ENCODE measurements around the gene SMAD5. TPM values are rescaled to one million over a fixed set of nuclear protein-coding genes. Genes with fewer than 3 reads are reported as not detected.

Gene SMAD5
- 10 to 100 TPM; 21.1 to 21.7 TPM for total RNA-seq

DNA sequence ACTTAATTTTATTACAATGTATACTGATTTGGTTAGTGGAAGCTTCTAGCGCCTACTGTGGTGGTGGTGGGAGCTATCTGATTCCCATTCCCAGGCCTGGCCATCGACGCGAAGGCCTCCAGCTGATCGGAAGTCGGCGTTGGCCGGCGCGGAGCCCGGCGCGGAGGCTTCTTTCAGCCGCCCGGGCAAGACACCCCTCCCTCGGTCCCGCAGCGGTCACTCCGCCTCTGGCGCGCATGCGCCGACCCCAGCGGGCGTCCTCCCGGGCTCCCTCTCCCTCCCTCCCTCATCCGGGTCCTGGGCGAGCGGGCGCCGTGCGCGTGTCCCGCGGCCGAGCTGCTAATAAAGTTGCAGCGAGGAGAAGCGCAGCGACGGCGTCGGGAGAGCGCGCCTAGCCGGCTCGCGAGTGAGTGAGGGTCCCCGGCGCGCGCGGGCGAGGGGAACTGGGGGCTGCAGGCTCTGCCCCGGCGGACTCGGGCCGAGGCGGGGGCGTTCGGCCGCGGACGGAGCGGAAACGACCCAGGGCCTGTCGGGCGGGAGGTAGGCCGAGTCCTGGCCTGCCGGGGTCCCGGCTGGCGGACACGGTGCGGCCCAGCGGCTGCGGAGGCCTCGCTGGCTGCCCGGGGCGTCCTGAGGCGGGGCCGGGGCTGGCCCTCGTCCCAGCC is at the start of gene SMAD5:
Gene SMAD5, plus strand, starts transcription at position 289 of the 665 bp plus-strand sequence. CDS start 20,916 bp downstream, outside the sequence.
- Mint-ChIP-seq H3K9me3 (no peaks in the 10 kb centered on the region), H3K4me3 (peak within 1 kb of the TSS; percentile 90), H3K36me3 (ENCODE audit: low read depth) (peaks cover 11% of the 10 kb centered on the region), H3K27ac (peak within 1 kb of the TSS; percentile 89), H3K27me3 (peaks cover 10% of the 10 kb centered on the region), H3K4me1 (peaks cover 9% of the 10 kb centered on the region)
- ATAC-seq (replicated peaks): peak; percentile 92

DNA sequence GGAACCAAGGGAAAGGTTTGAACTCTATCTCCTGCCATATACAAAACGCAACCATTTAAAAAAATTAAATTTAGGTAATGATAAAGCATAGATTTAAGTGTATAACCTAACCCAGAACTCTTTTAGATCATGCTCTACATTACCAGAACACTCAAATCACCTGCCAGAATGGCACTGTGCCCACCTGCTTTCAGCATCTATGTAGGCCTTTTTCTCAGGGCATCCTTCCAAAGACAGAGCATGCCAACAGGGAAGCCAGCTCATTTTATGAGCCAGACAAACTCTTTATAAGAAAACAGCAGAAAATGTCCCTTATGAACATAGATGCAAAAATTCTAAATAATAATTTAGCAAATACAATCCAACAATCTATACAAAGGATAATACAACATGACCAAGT is 47.9 kb upstream of the SMAD5 start:
- H3K4me3 Mint-ChIP-seq: no peak overlapping the region
- no peaks in the 10 kb centered on the region for H3K9me3 Mint-ChIP-seq
- peaks cover 11% of the 10 kb centered on the region for H3K4me1 Mint-ChIP-seq
- H3K36me3 Mint-ChIP-seq (ENCODE audit: low read depth): peaks cover 7% of the 10 kb centered on the region
- no peak for ATAC-seq (replicated peaks)
- no peak overlapping the region for H3K27ac Mint-ChIP-seq
- peaks cover 8% of the 10 kb centered on the region for H3K27me3 Mint-ChIP-seq

DNA sequence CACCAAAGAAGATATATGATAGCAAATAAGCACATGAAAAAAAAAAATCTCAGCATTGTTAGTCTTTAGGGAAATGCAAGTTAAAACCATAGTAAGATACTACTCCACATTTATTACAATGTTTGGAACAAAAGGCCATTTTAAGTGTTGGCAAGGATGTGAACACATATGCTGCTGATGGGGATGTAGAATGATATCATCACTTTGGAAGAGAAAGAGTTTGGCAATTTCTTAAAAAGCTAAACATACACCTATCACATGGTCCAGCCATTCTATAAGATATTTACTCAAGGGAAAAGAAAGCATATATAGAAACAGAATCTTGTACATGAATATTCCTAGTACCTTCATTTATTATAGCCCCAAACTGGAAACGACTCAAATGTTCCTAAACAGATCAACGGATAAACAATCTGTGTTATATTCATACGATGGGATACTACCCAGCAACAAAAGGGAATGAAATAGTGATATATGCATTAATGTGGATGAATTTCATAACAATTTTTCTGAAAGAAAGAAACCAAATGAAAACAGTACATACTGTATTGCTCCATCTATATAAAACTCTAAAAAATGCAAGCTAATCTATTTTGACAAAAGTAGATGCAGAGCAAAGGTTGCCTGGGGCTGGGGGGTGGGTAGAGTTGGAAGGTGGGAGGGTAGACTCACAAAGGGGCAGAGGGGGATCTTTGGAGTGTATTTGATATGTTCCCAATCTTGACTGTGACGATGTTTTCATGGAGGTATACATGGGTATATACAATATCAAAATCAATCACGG is 45.7 kb upstream of the SMAD5 start:
- Mint-ChIP-seq H3K4me3 (no peak overlapping the region), H3K4me1 (no peaks in the 10 kb centered on the region), H3K36me3 (ENCODE audit: low read depth) (no peaks in the 10 kb centered on the region), H3K27ac (no peak overlapping the region), H3K27me3 (no peaks in the 10 kb centered on the region), H3K9me3 (no peaks in the 10 kb centered on the region)
- no peak for ATAC-seq (replicated peaks)

DNA sequence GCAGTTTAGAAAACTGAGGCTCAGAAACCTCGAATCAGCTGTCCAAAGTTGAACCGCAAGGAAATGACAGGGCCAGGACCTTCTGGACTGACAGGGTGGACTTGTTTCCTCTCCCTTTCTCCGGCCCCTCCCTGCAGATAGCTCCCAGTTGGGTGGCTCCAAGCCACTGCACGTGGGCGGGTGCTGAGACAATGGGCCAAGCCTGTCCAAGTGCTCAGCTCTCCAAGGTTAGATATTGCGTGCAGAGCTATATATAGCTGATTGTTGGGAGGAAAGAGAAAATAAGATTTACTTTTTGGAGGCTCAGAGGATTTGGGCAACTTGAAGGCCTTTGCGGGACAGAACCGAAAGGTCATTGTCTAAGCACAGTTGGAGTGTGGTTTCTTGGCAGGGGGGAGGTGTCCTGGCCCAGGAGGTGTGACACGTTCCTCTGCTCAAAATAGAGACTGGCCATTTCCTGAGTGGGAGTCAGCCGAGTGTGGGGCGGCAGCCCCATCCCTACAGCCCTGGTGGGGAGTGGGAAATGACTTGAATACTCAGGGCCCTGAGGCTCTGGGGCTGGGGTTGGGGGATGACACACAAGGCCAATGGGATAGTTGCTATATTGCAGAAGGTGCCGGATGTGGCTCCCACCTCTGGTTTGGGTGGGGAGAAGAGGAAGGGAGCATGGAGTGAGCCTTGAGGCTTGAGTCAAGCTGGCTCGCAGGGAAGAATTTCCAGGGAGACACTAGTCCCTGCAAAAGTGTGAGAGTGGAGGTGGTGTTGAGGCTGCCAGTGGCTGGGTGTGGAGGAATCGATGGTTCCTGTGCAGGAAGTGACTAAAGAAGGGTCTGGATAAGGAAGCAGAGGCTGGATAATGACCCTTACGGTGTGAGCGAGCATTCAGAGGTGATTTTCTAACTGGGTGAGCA is 44.4 kb upstream of the SMAD5 start:
- Mint-ChIP-seq H3K4me3 (no peak overlapping the region), H3K4me1 (no peaks in the 10 kb centered on the region), H3K36me3 (ENCODE audit: low read depth) (no peaks in the 10 kb centered on the region), H3K27me3 (peaks cover 4% of the 10 kb centered on the region), H3K27ac (no peak overlapping the region), H3K9me3 (no peaks in the 10 kb centered on the region)
- ATAC-seq (replicated peaks): no peak

GRCh38 chr5:136089791-136090190 is 42.9 kb upstream of the SMAD5 start:
- ATAC-seq (replicated peaks): no peak
- Mint-ChIP-seq H3K4me3 (no peak overlapping the region), H3K27me3 (peaks cover 14% of the 10 kb centered on the region), H3K4me1 (no peaks in the 10 kb centered on the region), H3K36me3 (ENCODE audit: low read depth) (no peaks in the 10 kb centered on the region), H3K27ac (no peak overlapping the region), H3K9me3 (no peaks in the 10 kb centered on the region)

GRCh38 chr5:136090319-136090718 is 42.3 kb upstream of the SMAD5 start:
- H3K27ac Mint-ChIP-seq: no peak overlapping the region

DNA sequence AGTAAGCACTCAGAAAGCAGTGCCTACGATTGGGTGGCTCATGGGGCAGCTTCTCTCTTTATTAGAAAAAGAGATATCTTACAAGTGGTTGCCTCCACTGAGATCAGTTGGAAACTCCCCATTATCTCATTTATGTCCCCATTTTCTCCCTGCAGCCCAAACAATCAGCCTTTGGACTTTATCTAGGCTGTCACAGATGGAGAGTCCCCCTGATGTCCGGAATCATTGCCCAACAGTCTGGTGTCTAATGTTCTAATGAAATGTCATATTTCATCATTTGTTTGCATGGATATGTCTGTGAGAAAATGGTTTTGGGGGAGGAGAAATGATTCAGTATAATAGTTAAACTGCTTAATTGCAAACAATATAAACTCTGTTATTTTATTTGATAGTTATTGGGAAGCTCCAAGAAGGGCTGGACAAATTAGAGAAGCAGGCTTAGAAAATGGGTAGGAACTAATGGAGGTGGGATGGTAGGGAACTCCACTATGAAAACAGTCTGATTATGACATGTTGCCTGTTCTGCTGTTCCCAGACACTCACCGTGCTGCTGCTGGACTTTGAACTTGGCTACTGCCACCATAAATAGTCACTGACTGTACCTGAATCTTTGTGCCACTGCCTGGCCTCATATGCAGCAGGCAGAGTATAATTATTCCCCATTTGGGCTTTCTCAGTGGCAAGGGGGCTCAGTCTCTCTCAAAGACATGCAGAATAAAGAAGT is 38.3 kb upstream of the SMAD5 start:
- Mint-ChIP-seq H3K36me3 (ENCODE audit: low read depth) (no peaks in the 10 kb centered on the region), H3K4me3 (no peak overlapping the region), H3K4me1 (no peaks in the 10 kb centered on the region), H3K27me3 (peaks cover 18% of the 10 kb centered on the region), H3K27ac (no peak overlapping the region), H3K9me3 (no peaks in the 10 kb centered on the region)
- ATAC-seq (replicated peaks): no peak

More at GRCh38 chr5:136090319-136090718, 42.3 kb upstream of the SMAD5 start:
- Mint-ChIP-seq H3K4me1 (no peaks in the 10 kb centered on the region), H3K4me3 (no peak overlapping the region), H3K27me3 (peaks cover 14% of the 10 kb centered on the region), H3K36me3 (ENCODE audit: low read depth) (no peaks in the 10 kb centered on the region), H3K9me3 (no peaks in the 10 kb centered on the region)
- no peak for ATAC-seq (replicated peaks)

GRCh38 chr5:136094913-136095641 is 37.6 kb upstream of the SMAD5 start:
- Mint-ChIP-seq H3K36me3 (ENCODE audit: low read depth) (no peaks in the 10 kb centered on the region), H3K27ac (no peak overlapping the region), H3K9me3 (no peaks in the 10 kb centered on the region), H3K27me3 (peaks cover 18% of the 10 kb centered on the region), H3K4me3 (no peak overlapping the region), H3K4me1 (no peaks in the 10 kb centered on the region)
- no peak for ATAC-seq (replicated peaks)

- no peak for ATAC-seq (replicated peaks)
- no peak overlapping the region for H3K4me3 Mint-ChIP-seq
- H3K27me3 Mint-ChIP-seq: peaks cover 14% of the 10 kb centered on the region
- no peaks in the 10 kb centered on the region for H3K9me3 Mint-ChIP-seq
- no peak overlapping the region for H3K27ac Mint-ChIP-seq
- no peaks in the 10 kb centered on the region for H3K36me3 Mint-ChIP-seq (ENCODE audit: low read depth)
- H3K4me1 Mint-ChIP-seq: no peaks in the 10 kb centered on the region
Observed at GRCh38 chr5:136098176-136098575, 34.5 kb upstream of the SMAD5 start.

GRCh38 chr5:136099870-136100269 is 32.8 kb upstream of the SMAD5 start:
- no peak overlapping the region for H3K4me3 Mint-ChIP-seq
- H3K27me3 Mint-ChIP-seq: peaks cover 8% of the 10 kb centered on the region
- no peak overlapping the region for H3K27ac Mint-ChIP-seq
- no peak for ATAC-seq (replicated peaks)
- no peaks in the 10 kb centered on the region for H3K9me3 Mint-ChIP-seq
- no peaks in the 10 kb centered on the region for H3K4me1 Mint-ChIP-seq
- no peaks in the 10 kb centered on the region for H3K36me3 Mint-ChIP-seq (ENCODE audit: low read depth)

DNA sequence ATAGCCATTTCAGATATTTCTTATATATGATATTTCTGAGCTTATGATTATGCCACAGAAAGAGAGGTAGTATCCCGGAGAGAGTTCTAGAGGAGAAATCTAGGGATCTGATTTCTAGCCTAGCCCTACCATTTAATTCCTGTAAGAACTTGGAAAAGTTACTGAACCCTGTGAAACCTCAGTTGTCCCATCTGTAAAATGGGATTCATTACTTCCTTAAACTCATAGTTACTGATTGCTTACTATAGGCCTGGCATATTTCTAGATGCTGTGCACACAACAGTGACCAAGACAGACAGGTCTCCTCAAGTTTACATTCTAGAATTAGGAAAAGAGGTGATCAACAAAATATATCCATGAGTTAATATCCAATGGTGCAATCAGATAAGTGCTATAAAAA is 30.8 kb upstream of the SMAD5 start:
- Mint-ChIP-seq H3K27me3 (peaks cover 9% of the 10 kb centered on the region), H3K4me1 (no peaks in the 10 kb centered on the region), H3K27ac (no peak overlapping the region), H3K36me3 (ENCODE audit: low read depth) (no peaks in the 10 kb centered on the region), H3K4me3 (no peak overlapping the region), H3K9me3 (no peaks in the 10 kb centered on the region)
- no peak for ATAC-seq (replicated peaks)

- H3K4me1 Mint-ChIP-seq: no peaks in the 10 kb centered on the region
- H3K4me3 Mint-ChIP-seq: no peak overlapping the region
- peaks cover 5% of the 10 kb centered on the region for H3K27me3 Mint-ChIP-seq
- no peaks in the 10 kb centered on the region for H3K36me3 Mint-ChIP-seq (ENCODE audit: low read depth)
- no peaks in the 10 kb centered on the region for H3K9me3 Mint-ChIP-seq
- no peak for ATAC-seq (replicated peaks)
- H3K27ac Mint-ChIP-seq: no peak overlapping the region
Observed at GRCh38 chr5:136103118-136103517, 29.5 kb upstream of the SMAD5 start.

DNA sequence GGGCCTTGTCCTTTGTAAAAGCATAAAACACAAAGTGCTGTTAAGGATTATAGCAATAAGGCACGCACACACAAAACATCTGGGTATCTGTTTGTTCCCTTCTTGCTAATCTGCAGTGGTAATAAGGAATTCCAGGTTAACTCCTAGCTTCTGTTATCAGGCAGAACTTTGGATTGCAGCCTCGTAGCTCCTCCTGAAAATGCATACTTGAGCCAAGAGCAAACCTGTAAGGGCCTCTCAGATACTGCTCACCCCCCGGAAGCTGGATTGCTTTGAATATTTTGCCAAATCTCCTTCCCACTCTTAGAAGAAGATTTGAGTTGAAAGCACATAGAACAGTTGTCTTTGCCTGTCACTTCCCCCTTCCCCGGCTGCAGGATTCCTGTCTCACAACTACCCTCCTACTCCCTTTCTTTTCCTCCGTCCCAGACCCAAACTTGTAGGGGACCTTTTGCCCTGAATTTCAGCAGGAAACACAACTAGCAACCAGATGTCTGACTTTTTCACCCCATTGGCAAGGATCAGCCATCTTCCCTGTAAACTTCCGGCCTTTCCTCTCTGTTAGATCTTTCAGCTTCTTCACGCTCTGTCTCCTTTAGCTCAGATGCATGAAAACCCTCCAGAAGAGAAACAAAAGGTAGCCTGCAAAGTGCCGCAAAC is 28.2 kb upstream of the SMAD5 start:
- H3K36me3 Mint-ChIP-seq (ENCODE audit: low read depth): no peaks in the 10 kb centered on the region
- ATAC-seq (replicated peaks): no peak

More for the DNA sequence above, 28.2 kb upstream of the SMAD5 start:
- no peaks in the 10 kb centered on the region for H3K4me1 Mint-ChIP-seq
- no peaks in the 10 kb centered on the region for H3K9me3 Mint-ChIP-seq
- no peak overlapping the region for H3K4me3 Mint-ChIP-seq
- peaks cover 5% of the 10 kb centered on the region for H3K27me3 Mint-ChIP-seq
- H3K27ac Mint-ChIP-seq: no peak overlapping the region

All from activated T-helper 17 cell treated with anti-CD3 and anti-CD28 coated beads, Interleukin-2, amount 50 U/mL, for 72 hours (primary cell).